Body of pancreas (tissue), 4 donors: ENCODE results near the gene ABCG1.

Experiments
- CTCF ChIP-seq, 7 experiments: fragments of 450-650 bp in 4 of 7; fragments of 200-600 bp in 3 of 7; sonication (generic) in 3 of 7; IDR thresholded peaks; one replicate each; pipeline ENCODE4 v1.5.1; 2016 to 2019; ENCODE audit warnings: antibody characterized with exemption in 7 of 7
- POLR2A ChIP-seq, 3 donors: fragments of 450-650 bp; IDR thresholded peaks; one replicate each; pipeline ENCODE4 v1.6.1; 2016; ENCODE audit warnings: antibody characterized with exemption in 3 of 3, mild to moderate bottlenecking in 2 of 3

- no peak for TF ChIP-seq CTCF (IDR thresholded peaks at IDR 0.05)
- TF ChIP-seq POLR2A (IDR thresholded peaks at IDR 0.05) = no peak
These were observed 15.0 kb upstream of the ABCG1 start for GRCh38 chr21:42203936-42204335.
